Natural killer cell treated with Interleukin-12 subunit alpha and Interleukin-12 subunit beta and Interleukin-15 and Interleukin-18, amount 100 ng/mL, for 72 hours (primary cell): ENCODE results near the gene DCAF11. TPM values are rescaled to one million over a fixed set of nuclear protein-coding genes. Genes with fewer than 3 reads are reported as not detected.
A peak's percentile ranks its signal among the peaks of the same experiment; 100 is the strongest.

Source experiments
- ATAC-seq, 2 donors: fragments of 150-1000 bp; cut with Tn5 transposase in 1 of 2; sonication (Bioruptor Pico), chemical (Tn5 transposase) in 1 of 2; 2 replicates each; pipeline ENCODE4 v1.10.0; 2021
- DNase-seq: peaks from one replicate; pipeline ENCODE4 v3.0.0; 2022; ENCODE audit warnings: low spot score
- H3K27ac Mint-ChIP-seq, 2 donors: 1 replicate in 1 of 2; 2 replicates in 1 of 2; pipeline ENCODE4 v1.8.0; 2022; ENCODE audit warnings: mixed read lengths in 2 of 2, mild to moderate bottlenecking in 1 of 2, moderate library complexity in 1 of 2
- H3K27me3 Mint-ChIP-seq, 2 donors: 1 replicate in 1 of 2; 2 replicates in 1 of 2; pipeline ENCODE4 v1.8.0; 2022; ENCODE audit warnings: mixed read lengths in 2 of 2
- H3K36me3 Mint-ChIP-seq: one replicate; pipeline ENCODE4 v1.8.0; 2022; ENCODE audit warnings: mixed read lengths
- H3K4me1 Mint-ChIP-seq, 2 donors: 1 replicate in 1 of 2; 2 replicates in 1 of 2; pipeline ENCODE4 v1.8.0; 2022; ENCODE audit warnings: low read depth in 2 of 2, mixed read lengths in 2 of 2, mild to moderate bottlenecking in 1 of 2
- H3K4me3 Mint-ChIP-seq: one replicate; pipeline ENCODE4 v1.8.0; 2022; ENCODE audit warnings: mixed read lengths
- H3K9me3 Mint-ChIP-seq: 2 replicates; pipeline ENCODE4 v1.8.0; 2022; ENCODE audit warnings: mixed read lengths
- total RNA-seq, 2 donors: library from RNA; stranded (reverse); gene quantifications; one replicate each; pipeline ENCODE4 v1.2.3, GENCODE V29; 2022

The DCAF11 gene
- 10 to 100 TPM; 87.4 to 96.1 TPM for total RNA-seq

GRCh38 chr14:24114532-24115421 is at the start of gene DCAF11, which contains the start of gene NRL:
Gene DCAF11 (plus strand): TSS chr14:24114777. CDS start chr14:24115595, 818 bp downstream.
Gene NRL (minus strand): TSS chr14:24114949. CDS start chr14:24082848, 32,101 bp downstream.
- H3K4me3 Mint-ChIP-seq, result peak within 1 kb of the TSS; percentile 98
- peaks cover 12% of the 10 kb centered on the region for H3K36me3 Mint-ChIP-seq
- DNase-seq (peak; percentile 100), ATAC-seq (peak; percentile 94)
- peaks cover 19 to 24% of the 10 kb centered on the region in 2 donors for H3K4me1 Mint-ChIP-seq
- H3K9me3 Mint-ChIP-seq, result no peaks in the 10 kb centered on the region
- H3K27me3 Mint-ChIP-seq, result no peaks in the 10 kb centered on the region
- peak within 1 kb of the TSS; percentile 94 to 100 for H3K27ac Mint-ChIP-seq

GRCh38 chr14:24064856-24065255 is 49.7 kb upstream of the DCAF11 start:
- Mint-ChIP-seq H3K27me3 (no peaks in the 10 kb centered on the region), H3K27ac (no peak overlapping the region), H3K4me3 (no peak overlapping the region), H3K9me3 (no peaks in the 10 kb centered on the region), H3K36me3 (no peaks in the 10 kb centered on the region), H3K4me1 (no peaks in the 10 kb centered on the region)
- no peak for DNase-seq
- ATAC-seq, result no peak

GRCh38 chr14:24065408-24065807 is 49.2 kb upstream of the DCAF11 start:
- H3K27ac Mint-ChIP-seq, result no peak overlapping the region
- peaks cover 0 to under 1% of the 10 kb centered on the region in 2 donors for H3K4me1 Mint-ChIP-seq
- no peak overlapping the region for H3K4me3 Mint-ChIP-seq

GRCh38 chr14:24066496-24067132 is 48.0 kb upstream of the DCAF11 start:
- H3K4me3 Mint-ChIP-seq, result no peak overlapping the region
- DNase-seq (no peak), ATAC-seq (no peak)
- no peaks in the 10 kb centered on the region for H3K36me3 Mint-ChIP-seq
- no peak overlapping the region for H3K27ac Mint-ChIP-seq
- H3K27me3 Mint-ChIP-seq, result no peaks in the 10 kb centered on the region
- H3K4me1 Mint-ChIP-seq, result peaks cover 6 to 9% of the 10 kb centered on the region in 2 donors
- no peaks in the 10 kb centered on the region for H3K9me3 Mint-ChIP-seq

More at GRCh38 chr14:24065408-24065807, 49.2 kb upstream of the DCAF11 start:
- DNase-seq (no peak), ATAC-seq (no peak)
- H3K27me3 Mint-ChIP-seq, result no peaks in the 10 kb centered on the region
- no peaks in the 10 kb centered on the region for H3K9me3 Mint-ChIP-seq
- no peaks in the 10 kb centered on the region for H3K36me3 Mint-ChIP-seq

GRCh38 chr14:24067133-24068082 is 47.2 kb upstream of the DCAF11 start:
- no peak overlapping the region for H3K4me3 Mint-ChIP-seq
- H3K9me3 Mint-ChIP-seq, result no peaks in the 10 kb centered on the region
- H3K27ac Mint-ChIP-seq, result no peak overlapping the region

GRCh38 chr14:24068711-24069410 is 45.7 kb upstream of the DCAF11 start:
- H3K9me3 Mint-ChIP-seq, result no peaks in the 10 kb centered on the region
- no peaks in the 10 kb centered on the region for H3K36me3 Mint-ChIP-seq
- ATAC-seq (no peak), DNase-seq (no peak)
- H3K4me3 Mint-ChIP-seq, result no peak overlapping the region
- peaks cover 6 to 9% of the 10 kb centered on the region in 2 donors for H3K4me1 Mint-ChIP-seq
- H3K27me3 Mint-ChIP-seq, result no peaks in the 10 kb centered on the region
- H3K27ac Mint-ChIP-seq, result no peak overlapping the region

More at GRCh38 chr14:24067133-24068082, 47.2 kb upstream of the DCAF11 start:
- Mint-ChIP-seq H3K27me3 (no peaks in the 10 kb centered on the region), H3K36me3 (no peaks in the 10 kb centered on the region), H3K4me1 (peaks cover 6 to 9% of the 10 kb centered on the region in 2 donors)
- no peak for DNase-seq
- no peak for ATAC-seq

- Mint-ChIP-seq H3K27me3 (no peaks in the 10 kb centered on the region), H3K36me3 (no peaks in the 10 kb centered on the region)
These were observed 45.2 kb upstream of the DCAF11 start for GRCh38 chr14:24069411-24069735.

GRCh38 chr14:24070285-24071143 is 44.1 kb upstream of the DCAF11 start:
- Mint-ChIP-seq H3K36me3 (no peaks in the 10 kb centered on the region), H3K4me3 (no peak overlapping the region), H3K27me3 (no peaks in the 10 kb centered on the region), H3K27ac (no peak overlapping the region), H3K4me1 (peaks cover 6 to 9% of the 10 kb centered on the region in 2 donors), H3K9me3 (no peaks in the 10 kb centered on the region)
- DNase-seq, result no peak
- ATAC-seq, result no peak

More at GRCh38 chr14:24069411-24069735, 45.2 kb upstream of the DCAF11 start:
- Mint-ChIP-seq H3K9me3 (no peaks in the 10 kb centered on the region), H3K4me3 (no peak overlapping the region), H3K27ac (no peak overlapping the region), H3K4me1 (peaks cover 6 to 9% of the 10 kb centered on the region in 2 donors)
- no peak for DNase-seq
- no peak for ATAC-seq

GRCh38 chr14:24071144-24071697 is 43.4 kb upstream of the DCAF11 start, which contains the start of gene CPNE6:
Gene CPNE6 (plus strand): TSS chr14:24071562. CDS start chr14:24072937, 1,375 bp downstream.
- Mint-ChIP-seq H3K9me3 (no peaks in the 10 kb centered on the region), H3K27ac (no peak within 1 kb of the TSS), H3K36me3 (no peaks in the 10 kb centered on the region), H3K27me3 (no peaks in the 10 kb centered on the region), H3K4me3 (no peak within 1 kb of the TSS), H3K4me1 (peaks cover 6 to 9% of the 10 kb centered on the region in 2 donors)
- no peak for DNase-seq
- peak; percentile 80 to 81 for ATAC-seq

GRCh38 chr14:24071836-24072430 is 42.6 kb upstream of the DCAF11 start:
- no peak for DNase-seq
- H3K36me3 Mint-ChIP-seq, result no peaks in the 10 kb centered on the region
- ATAC-seq, result no peak
- H3K9me3 Mint-ChIP-seq, result no peaks in the 10 kb centered on the region
- no peak overlapping the region for H3K27ac Mint-ChIP-seq
- H3K4me3 Mint-ChIP-seq, result no peak overlapping the region
- no peaks in the 10 kb centered on the region for H3K27me3 Mint-ChIP-seq
- H3K4me1 Mint-ChIP-seq, result peaks cover 6 to 9% of the 10 kb centered on the region in 2 donors

GRCh38 chr14:24072436-24072835 is 42.1 kb upstream of the DCAF11 start:
- H3K4me1 Mint-ChIP-seq, result peaks cover 6 to 9% of the 10 kb centered on the region in 2 donors
- ATAC-seq (no peak), DNase-seq (no peak)
- no peaks in the 10 kb centered on the region for H3K9me3 Mint-ChIP-seq
- H3K27me3 Mint-ChIP-seq, result no peaks in the 10 kb centered on the region
- no peak overlapping the region for H3K27ac Mint-ChIP-seq
- no peaks in the 10 kb centered on the region for H3K36me3 Mint-ChIP-seq
- H3K4me3 Mint-ChIP-seq, result no peak overlapping the region
